Gastroesophageal sphincter (tissue), 4 donors: ENCODE data around the gene LAS1L. TPM values are rescaled to one million over a fixed set of nuclear protein-coding genes. Genes with fewer than 3 reads are reported as not detected.
"Not testable (repeated sequence)": the region's sequence is repeated elsewhere in the genome, so short reads cannot be mapped to it uniquely, and the experiment has no call there.

Experiments used
- ATAC-seq: fragments of 150-250 bp; one replicate; pipeline ENCODE4 v1.9.1; 2016; ENCODE audit warnings: mild to moderate bottlenecking, moderate library complexity
- H3K27ac ChIP-seq, 4 donors: fragments of 200-600 bp; sonication (generic) in 3 of 4; 1 replicate in 3 of 4; 2 replicates in 1 of 4; pipeline ENCODE4 v1.5.1; 2016 to 2019
- H3K27me3 ChIP-seq: fragments of 200-600 bp; sonication (generic); one replicate; pipeline ENCODE4 v1.5.1; 2019
- H3K36me3 ChIP-seq, 2 donors: fragments of 200-600 bp; sonication (generic); one replicate each; pipeline ENCODE4 v1.5.1; 2019; ENCODE audit warnings: control low read depth in 1 of 2
- H3K4me1 ChIP-seq, 3 donors: fragments of 200-600 bp; sonication (generic); 1 replicate in 2 of 3; 2 replicates in 1 of 3; pipeline ENCODE4 v1.5.1; 2016 to 2019; ENCODE audit warnings: control low read depth in 2 of 3
- H3K4me3 ChIP-seq, 2 donors: fragments of 200-600 bp; sonication (generic); one replicate each; pipeline ENCODE4 v1.5.1; 2019; ENCODE audit warnings: mild to moderate bottlenecking in 1 of 2, moderate library complexity in 1 of 2
- H3K9me3 ChIP-seq, 3 donors: fragments of 200-600 bp; sonication (generic); one replicate each; pipeline ENCODE4 v1.5.1; 2017 to 2019; ENCODE audit warnings: control low read depth in 2 of 3
- CTCF ChIP-seq, 4 experiments: fragments of 200-600 bp in 2 of 4; fragments of 450-650 bp in 2 of 4; sonication (generic) in 1 of 4; IDR thresholded peaks; one replicate each; pipeline ENCODE4 v1.5.1; 2017 to 2019; ENCODE audit warnings: antibody characterized with exemption in 4 of 4, mild to moderate bottlenecking in 2 of 4, moderate library complexity in 2 of 4
- EP300 ChIP-seq: sonication (generic); formaldehyde crosslinking; IDR thresholded peaks from one replicate; pipeline ENCODE4 v1.6.1; 2017; ENCODE audit warnings: antibody characterized with exemption, mild to moderate bottlenecking
- POLR2A ChIP-seq, 2 donors: fragments of 450-650 bp; IDR thresholded peaks; one replicate each; pipeline ENCODE4 v1.6.1; 2017; ENCODE audit warnings: antibody characterized with exemption in 2 of 2, mild to moderate bottlenecking in 2 of 2, moderate library complexity in 1 of 2
- POLR2AphosphoS5 ChIP-seq: sonication (generic); formaldehyde crosslinking; IDR thresholded peaks from one replicate; pipeline ENCODE4 v1.6.1; 2017; ENCODE audit warnings: antibody characterized with exemption
- WGBS, 2 donors: methylation state at CpG; one replicate each; pipeline ENCODE4 v1.1.5; 2018; ENCODE audit warnings: low coverage in 1 of 2; 5-methylcytosine and 5-hydroxymethylcytosine counted together
- total RNA-seq, 4 donors: library from RNA; depleted of rRNA; stranded (reverse); fragments of >200 nt; gene quantifications; one replicate each; pipeline ENCODE4 v1.1.0, GENCODE V29; 2016

The LAS1L gene
- total RNA-seq, 4 donors from 2014 or later = 21.3 to 30.3 (median 21.9) TPM

GRCh38 chrX:65528705-65529340, 5.8 kb downstream of the LAS1L start:
- no peaks in the 10 kb centered on the region for H3K27me3 ChIP-seq
- no peak overlapping the region for H3K4me3 ChIP-seq
- no peak overlapping the region for H3K27ac ChIP-seq
- peak; percentile 57 to 97 (median 74) for TF ChIP-seq CTCF (IDR thresholded peaks at IDR 0.05)
- no peak for TF ChIP-seq POLR2AphosphoS5
- TF ChIP-seq POLR2A (IDR thresholded peaks at IDR 0.05) = no peak
- 38 to 83% methylated on average over 4 of the region's 9 CpGs for WGBS, 2 donors
- ATAC-seq = no peak
- no peaks in the 10 kb centered on the region for H3K9me3 ChIP-seq
- H3K36me3 ChIP-seq = peaks cover 0 to 81% of the 10 kb centered on the region in 2 donors
- peaks cover 0 to 16% (median 3%) of the 10 kb centered on the region in 3 donors for H3K4me1 ChIP-seq

- H3K4me3 ChIP-seq = no peak overlapping the region
- no CpG with 5 or more reads among the region's 3 CpGs for WGBS, 2 donors
- no peak overlapping the region for H3K27ac ChIP-seq
- H3K9me3 ChIP-seq = no peaks in the 10 kb centered on the region
- ATAC-seq = no peak
- no peaks in the 10 kb centered on the region for H3K27me3 ChIP-seq
- no peak for TF ChIP-seq EP300
- no peak for TF ChIP-seq POLR2A (IDR thresholded peaks at IDR 0.05)
- TF ChIP-seq POLR2AphosphoS5 = no peak
- no peak for TF ChIP-seq CTCF (IDR thresholded peaks at IDR 0.05)
- peaks cover 0 to 10% (median 0%) of the 10 kb centered on the region in 3 donors for H3K4me1 ChIP-seq
- peaks cover 0 to 86% of the 10 kb centered on the region in 2 donors for H3K36me3 ChIP-seq
Observed at GRCh38 chrX:65528293-65528692, 6.3 kb downstream of the LAS1L start.

GRCh38 chrX:65524139-65524538, 10.4 kb downstream of the LAS1L start:
- H3K27me3 ChIP-seq = no peaks in the 10 kb centered on the region
- no peak for ATAC-seq
- no peaks in the 10 kb centered on the region for H3K9me3 ChIP-seq
- H3K4me1 ChIP-seq = no peaks in the 10 kb centered on the region
- no peak for TF ChIP-seq CTCF (IDR thresholded peaks at IDR 0.05)
- TF ChIP-seq POLR2AphosphoS5 = no peak
- TF ChIP-seq EP300 = no peak
- no peak for TF ChIP-seq POLR2A (IDR thresholded peaks at IDR 0.05)
- no peak overlapping the region for H3K4me3 ChIP-seq
- 97% methylated on average over 4 of the region's 9 CpGs; no CpG with 5 or more reads in 1 of the 2 donors for WGBS, 2 donors
- H3K36me3 ChIP-seq = peaks cover 0 to 92% of the 10 kb centered on the region in 2 donors
- no peak overlapping the region for H3K27ac ChIP-seq

GRCh38 chrX:65522739-65523372, 11.7 kb downstream of the LAS1L start:
- Histone ChIP-seq H3K27me3 (no peaks in the 10 kb centered on the region), H3K4me3 (no peak overlapping the region), H3K4me1 (no peaks in the 10 kb centered on the region), H3K9me3 (no peaks in the 10 kb centered on the region), H3K27ac (no peak overlapping the region), H3K36me3 (peaks cover 0 to 93% of the 10 kb centered on the region in 2 donors)
- no peak for ATAC-seq
- TF ChIP-seq CTCF (IDR thresholded peaks at IDR 0.05) (no peak), EP300 (no peak), POLR2AphosphoS5 (no peak), POLR2A (IDR thresholded peaks at IDR 0.05) (no peak)
- 74 to 95% methylated on average over 3 of the region's 3 CpGs for WGBS, 2 donors

- not testable (repeated sequence) for ATAC-seq, H3K27me3 ChIP-seq, H3K4me1 ChIP-seq, H3K9me3 ChIP-seq, H3K4me3 ChIP-seq, H3K27ac ChIP-seq
- peaks cover 0 to 78% of the 10 kb centered on the region in 2 donors for H3K36me3 ChIP-seq
- WGBS, 2 donors = 71 to 88% methylated on average over 1 of the region's 6 CpGs
Observed at GRCh38 chrX:65519530-65519929, 15.1 kb downstream of the LAS1L start.

GRCh38 chrX:65518980-65519379, 15.6 kb downstream of the LAS1L start:
- H3K27me3 ChIP-seq, H3K27ac ChIP-seq, ATAC-seq, H3K4me1 ChIP-seq, H3K4me3 ChIP-seq, H3K9me3 ChIP-seq: not testable (repeated sequence)
- 80% methylated on average over 1 of the region's 9 CpGs; no CpG with 5 or more reads in 1 of the 2 donors for WGBS, 2 donors
- H3K36me3 ChIP-seq = peaks cover 0 to 78% of the 10 kb centered on the region in 2 donors
